ENCODE measurements around the gene AIM2. TPM values are rescaled to one million over a fixed set of nuclear protein-coding genes. Genes with fewer than 3 reads are reported as not detected.

The AIM2 gene
- total RNA-seq, 1 donor from 2014 or later = 4.3 TPM

- peak; percentile 55 for DNase-seq (ENCODE audit: low spot score)
These were observed 61.1 kb downstream of the AIM2 start for GRCh38 chr1:159015440-159015909.

DNA sequence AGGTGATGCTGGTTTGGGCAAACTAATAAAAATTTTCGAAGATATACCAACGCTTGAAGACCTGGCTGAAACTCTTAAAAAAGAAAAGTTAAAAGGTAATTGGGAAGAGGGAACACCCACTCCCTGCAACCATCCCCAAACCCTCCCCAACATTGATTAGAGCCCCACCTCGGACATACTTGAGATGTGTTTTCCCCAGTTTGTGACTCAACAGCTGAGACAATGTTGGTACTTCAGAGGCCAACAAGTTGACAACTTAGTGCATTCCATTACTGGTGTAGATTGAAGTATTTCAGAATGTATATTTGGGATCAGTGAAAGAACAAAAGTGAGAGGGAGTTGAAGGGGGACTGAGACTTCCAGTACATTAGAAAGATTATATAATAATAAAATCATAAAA, 61.7 kb downstream of the AIM2 start:
- DNase-seq (ENCODE audit: low spot score) = no peak

GRCh38 chr1:159014003-159014571, 62.5 kb downstream of the AIM2 start:
- DNase-seq (ENCODE audit: low spot score) = no peak

- peak; percentile 45 for DNase-seq (ENCODE audit: low spot score)
These were observed 64.1 kb downstream of the AIM2 start for GRCh38 chr1:159012495-159012894.

Other genes starting within 250 kb of the AIM2 start
- 15.9 TPM for gene MNDA, start 245.4 kb downstream of the AIM2 start, total RNA-seq (ENCODE audit: insufficient read depth, low replicate concordance)
- gene PYHIN1, start 145.2 kb downstream of the AIM2 start, total RNA-seq (ENCODE audit: insufficient read depth, low replicate concordance) = 5.8 TPM
- gene IFI16, start 66.9 kb downstream of the AIM2 start, total RNA-seq (ENCODE audit: insufficient read depth, low replicate concordance) = 24.8 TPM
- 16.1 TPM for gene CADM3, start 94.8 kb upstream of the AIM2 start, total RNA-seq (ENCODE audit: insufficient read depth, low replicate concordance)
- 8.4 TPM for gene ACKR1, start 128.1 kb upstream of the AIM2 start, total RNA-seq (ENCODE audit: insufficient read depth, low replicate concordance)
- 2.9 TPM for gene FCER1A, start 225.6 kb upstream of the AIM2 start, total RNA-seq (ENCODE audit: insufficient read depth, low replicate concordance)